ENCODE measurements around the gene PLEKHO1. TPM values are rescaled to one million over a fixed set of nuclear protein-coding genes. Genes with fewer than 3 reads are reported as not detected.

Gene PLEKHO1
- total RNA-seq, 1 donor from 2014 or later, result 82.0 TPM

- Histone ChIP-seq H3K27me3 (ENCODE audit: control insufficient read depth, insufficient read depth, low read length) (no peaks in the 10 kb centered on the region), H3K4me3 (ENCODE audit: low read depth, low read length) (no peak overlapping the region), H3K36me3 (ENCODE audit: control insufficient read depth, insufficient read depth, low read length) (peaks cover 8% of the 10 kb centered on the region)
- no peak for DNase-seq (ENCODE audit: low read depth)
- TF ChIP-seq CTCF (IDR thresholded peaks at IDR 0.05; ENCODE audit: insufficient read depth, low read length, poor library complexity, severe bottlenecking), result no peak
Measured at GRCh38 chr1:150156868-150157603, 7.3 kb downstream of the PLEKHO1 start.

GRCh38 chr1:150159550-150159949 is 9.8 kb downstream of the PLEKHO1 start:
- DNase-seq (ENCODE audit: low read depth), result no peak
- peaks cover 6% of the 10 kb centered on the region for H3K36me3 ChIP-seq (ENCODE audit: control insufficient read depth, insufficient read depth, low read length)
- H3K27me3 ChIP-seq (ENCODE audit: control insufficient read depth, insufficient read depth, low read length), result no peaks in the 10 kb centered on the region
- TF ChIP-seq CTCF (IDR thresholded peaks at IDR 0.05; ENCODE audit: insufficient read depth, low read length, poor library complexity, severe bottlenecking), result no peak
- H3K4me3 ChIP-seq (ENCODE audit: low read depth, low read length), result no peak overlapping the region

GRCh38 chr1:150160964-150161621 is 11.4 kb downstream of the PLEKHO1 start:
- peaks cover 6% of the 10 kb centered on the region for H3K36me3 ChIP-seq (ENCODE audit: control insufficient read depth, insufficient read depth, low read length)
- no peak for DNase-seq (ENCODE audit: low read depth)
- no peaks in the 10 kb centered on the region for H3K27me3 ChIP-seq (ENCODE audit: control insufficient read depth, insufficient read depth, low read length)
- no peak for TF ChIP-seq CTCF (IDR thresholded peaks at IDR 0.05; ENCODE audit: insufficient read depth, low read length, poor library complexity, severe bottlenecking)
- H3K4me3 ChIP-seq (ENCODE audit: low read depth, low read length), result no peak overlapping the region

GRCh38 chr1:150161747-150162581 is 12.2 kb downstream of the PLEKHO1 start:
- H3K36me3 ChIP-seq (ENCODE audit: control insufficient read depth, insufficient read depth, low read length), result peaks cover 5% of the 10 kb centered on the region
- no peak for DNase-seq (ENCODE audit: low read depth)

GRCh38 chr1:150162582-150162861 is 12.8 kb downstream of the PLEKHO1 start:
- DNase-seq (ENCODE audit: low read depth), result no peak
- peak overlapping the region; percentile 6 for H3K4me3 ChIP-seq (ENCODE audit: low read depth, low read length)
- TF ChIP-seq CTCF (IDR thresholded peaks at IDR 0.05; ENCODE audit: insufficient read depth, low read length, poor library complexity, severe bottlenecking), result no peak
- no peaks in the 10 kb centered on the region for H3K27me3 ChIP-seq (ENCODE audit: control insufficient read depth, insufficient read depth, low read length)
- peaks cover 4% of the 10 kb centered on the region for H3K36me3 ChIP-seq (ENCODE audit: control insufficient read depth, insufficient read depth, low read length)

More at GRCh38 chr1:150161747-150162581, 12.2 kb downstream of the PLEKHO1 start:
- Histone ChIP-seq H3K27me3 (ENCODE audit: control insufficient read depth, insufficient read depth, low read length) (no peaks in the 10 kb centered on the region), H3K4me3 (ENCODE audit: low read depth, low read length) (no peak overlapping the region)
- no peak for TF ChIP-seq CTCF (IDR thresholded peaks at IDR 0.05; ENCODE audit: insufficient read depth, low read length, poor library complexity, severe bottlenecking)
